Activated B cell treated with CpG ODN at 0.5 μM for 24 hours (primary cell): ENCODE results near the gene TSPAN9. TPM values are rescaled to one million over a fixed set of nuclear protein-coding genes. Genes with fewer than 3 reads are reported as not detected.

ENCODE experiments used
- ATAC-seq: fragments of 200-7000 bp; cut with Tn5 transposase; one replicate; pipeline ENCODE4 v1.10.0; 2021; ENCODE audit warnings: low read depth, mild to moderate bottlenecking, moderate library complexity
- CTCF ChIA-PET: fragments of 350-600 bp; sonication (Branson Sonifier 250); formaldehyde crosslinking; loops from one replicate; lab custom pipeline; 2021; ENCODE audit warnings: antibody characterized with exemption; lab: Charles Lee
- POLR2A ChIA-PET: fragments of 350-600 bp; sonication (Branson Sonifier 250); formaldehyde crosslinking; loops from one replicate; lab custom pipeline; 2021; ENCODE audit warnings: antibody characterized with exemption; lab: Charles Lee
- DNase-seq: peaks from one replicate; pipeline ENCODE4 v3.0.0; 2022
- H3K27ac Mint-ChIP-seq: one replicate; pipeline ENCODE4 v1.8.0; 2020; ENCODE audit warnings: mixed read lengths
- H3K27me3 Mint-ChIP-seq: one replicate; pipeline ENCODE4 v1.8.0; 2021; ENCODE audit warnings: mixed read lengths
- H3K36me3 Mint-ChIP-seq: one replicate; pipeline ENCODE4 v1.8.0; 2021; ENCODE audit warnings: low read depth, mixed read lengths
- H3K4me1 Mint-ChIP-seq: one replicate; pipeline ENCODE4 v1.8.0; 2021; ENCODE audit warnings: mixed read lengths
- H3K4me3 Mint-ChIP-seq: one replicate; pipeline ENCODE4 v1.8.0; 2020; ENCODE audit warnings: mild to moderate bottlenecking, mixed read lengths
- H3K9me3 Mint-ChIP-seq: one replicate; pipeline ENCODE4 v1.8.0; 2020; ENCODE audit warnings: mixed read lengths
- CTCF ChIP-seq: fragments of 200-600 bp; IDR thresholded peaks from one replicate; pipeline ENCODE4 v1.8.0; 2022; ENCODE audit warnings: antibody characterized with exemption, mild to moderate bottlenecking
- intact Hi-C: fragments of 100-400 bp; cut with micrococcal nuclease; formaldehyde crosslinking; loops from one replicate; pipeline ENCODE4 v1.15.1; 2024
- total RNA-seq: library from RNA; stranded (reverse); gene quantifications from 2 replicates; pipeline ENCODE4 v1.2.3, GENCODE V29; 2022

TSPAN9 gene
- total RNA-seq, 1 donor from 2014 or later = 0.20 TPM

- no peak for TF ChIP-seq CTCF
- no peak for ATAC-seq
- H3K4me3 Mint-ChIP-seq = no peak overlapping the region
- no peaks in the 10 kb centered on the region for H3K4me1 Mint-ChIP-seq
- no peaks in the 10 kb centered on the region for H3K36me3 Mint-ChIP-seq
- ChIA-PET CTCF (no interaction called here), POLR2A (no interaction called here)
- intact Hi-C loops = no loop called here
- DNase-seq = no peak
- H3K9me3 Mint-ChIP-seq = no peaks in the 10 kb centered on the region
- no peak overlapping the region for H3K27ac Mint-ChIP-seq
- peaks cover 21% of the 10 kb centered on the region for H3K27me3 Mint-ChIP-seq
These were observed 40.0 kb downstream of the TSPAN9 start for GRCh38 chr12:3117144-3117581.

GRCh38 chr12:3117591-3118015 lies 40.4 kb downstream of the TSPAN9 start:
- peaks cover 21% of the 10 kb centered on the region for H3K27me3 Mint-ChIP-seq
- ChIA-PET POLR2A (no interaction called here), CTCF (no interaction called here)
- H3K4me3 Mint-ChIP-seq = no peak overlapping the region
- no peak for ATAC-seq
- no peaks in the 10 kb centered on the region for H3K36me3 Mint-ChIP-seq
- no peak for DNase-seq
- no peak overlapping the region for H3K27ac Mint-ChIP-seq
- intact Hi-C loops = no loop called here
- no peak for TF ChIP-seq CTCF
- no peaks in the 10 kb centered on the region for H3K4me1 Mint-ChIP-seq
- H3K9me3 Mint-ChIP-seq = no peaks in the 10 kb centered on the region

GRCh38 chr12:3119192-3119755 lies 42.1 kb downstream of the TSPAN9 start:
- TF ChIP-seq CTCF = no peak
- POLR2A ChIA-PET = no interaction called here
- Mint-ChIP-seq H3K27me3 (peaks cover 28% of the 10 kb centered on the region), H3K4me3 (no peak overlapping the region), H3K27ac (no peak overlapping the region), H3K4me1 (no peaks in the 10 kb centered on the region), H3K36me3 (no peaks in the 10 kb centered on the region), H3K9me3 (no peaks in the 10 kb centered on the region)
- DNase-seq (no peak), ATAC-seq (no peak)
- intact Hi-C loops = no loop called here
- CTCF ChIA-PET = no interaction called here

GRCh38 chr12:3119756-3120601 lies 42.8 kb downstream of the TSPAN9 start:
- intact Hi-C loops = no loop called here
- Mint-ChIP-seq H3K36me3 (no peaks in the 10 kb centered on the region), H3K4me1 (no peaks in the 10 kb centered on the region), H3K27me3 (peaks cover 25% of the 10 kb centered on the region), H3K27ac (no peak overlapping the region), H3K4me3 (no peak overlapping the region), H3K9me3 (no peaks in the 10 kb centered on the region)
- TF ChIP-seq CTCF = no peak
- DNase-seq (no peak), ATAC-seq (no peak)
- ChIA-PET CTCF (no interaction called here), POLR2A (no interaction called here)

GRCh38 chr12:3120701-3121100 lies 43.5 kb downstream of the TSPAN9 start:
- intact Hi-C loops = no loop called here
- no peaks in the 10 kb centered on the region for H3K4me1 Mint-ChIP-seq
- H3K9me3 Mint-ChIP-seq = no peaks in the 10 kb centered on the region
- ATAC-seq (no peak), DNase-seq (no peak)
- H3K36me3 Mint-ChIP-seq = no peaks in the 10 kb centered on the region
- peaks cover 21% of the 10 kb centered on the region for H3K27me3 Mint-ChIP-seq
- no peak overlapping the region for H3K4me3 Mint-ChIP-seq
- TF ChIP-seq CTCF = no peak
- no peak overlapping the region for H3K27ac Mint-ChIP-seq
- ChIA-PET POLR2A (interaction anchor here (0.6 kb wide), 1 partner anchor 127 kb away, joined by 3 read pairs; no protein-coding TSS in a partner anchor), CTCF (no interaction called here)
